Measurements from ENCODE around the gene MNX1. TPM values are rescaled to one million over a fixed set of nuclear protein-coding genes. Genes with fewer than 3 reads are reported as not detected.
A peak's percentile ranks its signal among the peaks of the same experiment; 100 is the strongest.

MNX1 gene
- total RNA-seq = not detected

DNA sequence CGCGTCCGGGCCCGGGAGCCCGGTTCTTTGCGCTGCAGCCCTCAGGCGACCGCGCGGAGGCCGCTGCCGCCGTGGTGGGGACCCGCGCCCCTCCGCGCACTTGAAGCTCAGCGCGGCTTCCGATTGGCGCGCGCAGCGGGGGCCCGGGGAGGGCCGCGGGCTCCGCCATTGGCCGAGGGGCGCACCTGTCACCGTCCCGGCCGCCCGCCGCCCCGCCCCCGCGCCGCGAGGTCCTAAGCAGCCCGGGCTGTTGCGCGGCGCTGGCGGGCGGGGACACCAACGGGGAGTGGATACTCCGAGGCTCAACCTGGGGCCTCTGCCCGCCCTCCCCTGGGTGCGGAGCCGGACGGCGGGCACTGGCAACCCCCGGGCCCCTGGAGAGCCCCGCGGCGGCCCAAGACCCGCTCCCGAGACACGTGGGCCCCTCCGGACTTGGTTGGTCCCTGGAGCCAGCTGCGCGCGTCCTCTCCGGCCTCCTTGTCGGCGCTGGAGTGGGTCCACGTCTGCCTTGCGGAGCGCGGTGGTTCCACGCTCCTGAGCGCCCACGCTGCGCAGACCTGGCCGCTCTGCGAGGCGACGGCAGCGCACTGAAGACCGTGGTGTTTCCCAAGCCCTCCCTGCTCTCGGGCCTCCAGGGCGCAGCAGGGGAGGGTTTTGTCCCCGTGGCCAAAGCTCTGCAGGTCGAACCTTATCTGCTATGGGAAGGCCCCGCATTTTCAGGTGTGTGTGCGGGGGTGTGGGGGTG lies at the start of gene MNX1:
MNX1 (minus strand) TSS at position 76 of the 745 bp plus-strand sequence. CDS start 313 bp downstream, outside the sequence.
- H3K4me3 ChIP-seq (ENCODE audit: low read length) = peak within 1 kb of the TSS; percentile 24
- H3K27me3 ChIP-seq (ENCODE audit: insufficient read depth, low read length) = peaks cover 88% of the 10 kb centered on the region
- H3K9me3 ChIP-seq (ENCODE audit: low read depth, low read length) = no peaks in the 10 kb centered on the region
- peaks cover 13% of the 10 kb centered on the region for H3K4me1 ChIP-seq (ENCODE audit: insufficient read depth, low read length)

DNA sequence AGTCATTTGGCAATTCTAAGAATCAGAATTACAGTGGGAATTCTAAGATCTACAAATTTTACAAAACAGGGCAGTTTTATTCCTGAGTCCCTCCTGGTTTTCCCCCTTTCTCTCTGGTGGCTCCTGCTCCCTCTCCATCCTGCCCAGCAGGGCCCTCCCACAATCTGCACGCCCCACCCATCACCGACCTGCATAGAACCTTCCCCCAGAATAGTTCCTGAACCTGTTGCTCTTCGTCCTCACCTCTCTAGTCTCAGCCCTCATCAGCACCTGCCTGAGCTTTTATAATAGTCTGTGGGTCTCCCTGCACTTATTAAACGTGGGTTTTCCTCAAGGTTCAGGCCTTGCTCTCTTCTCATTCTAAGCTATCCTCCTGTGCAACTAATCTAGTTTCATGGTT lies 49.1 kb upstream of the MNX1 start:
- Histone ChIP-seq H3K4me1 (ENCODE audit: insufficient read depth, low read length) (no peaks in the 10 kb centered on the region), H3K9me3 (ENCODE audit: low read depth, low read length) (no peaks in the 10 kb centered on the region), H3K27me3 (ENCODE audit: insufficient read depth, low read length) (no peaks in the 10 kb centered on the region), H3K4me3 (ENCODE audit: low read length) (no peak overlapping the region)

DNA sequence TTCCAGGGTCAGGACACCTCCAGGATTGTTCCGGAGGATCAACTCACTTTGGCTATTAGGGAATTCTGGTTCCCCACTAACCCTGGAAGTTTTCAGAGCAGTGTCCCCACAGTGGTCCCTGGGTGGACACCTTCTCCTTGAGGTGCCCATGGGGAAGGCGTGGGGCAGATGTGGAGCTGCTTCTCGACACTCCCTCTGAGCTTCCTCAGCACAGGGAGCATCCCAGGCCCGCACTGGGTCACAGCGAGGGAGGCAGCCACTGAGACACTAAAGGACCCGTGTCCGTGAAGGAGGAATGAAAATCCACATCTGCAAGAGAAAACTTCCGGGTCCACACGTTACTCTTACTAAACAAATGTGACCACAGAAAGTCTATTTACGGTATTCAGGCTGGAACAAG lies 48.2 kb upstream of the MNX1 start:
- no peaks in the 10 kb centered on the region for H3K9me3 ChIP-seq (ENCODE audit: low read depth, low read length)
- H3K27me3 ChIP-seq (ENCODE audit: insufficient read depth, low read length) = no peaks in the 10 kb centered on the region
- no peak overlapping the region for H3K4me3 ChIP-seq (ENCODE audit: low read length)
- no peaks in the 10 kb centered on the region for H3K4me1 ChIP-seq (ENCODE audit: insufficient read depth, low read length)

DNA sequence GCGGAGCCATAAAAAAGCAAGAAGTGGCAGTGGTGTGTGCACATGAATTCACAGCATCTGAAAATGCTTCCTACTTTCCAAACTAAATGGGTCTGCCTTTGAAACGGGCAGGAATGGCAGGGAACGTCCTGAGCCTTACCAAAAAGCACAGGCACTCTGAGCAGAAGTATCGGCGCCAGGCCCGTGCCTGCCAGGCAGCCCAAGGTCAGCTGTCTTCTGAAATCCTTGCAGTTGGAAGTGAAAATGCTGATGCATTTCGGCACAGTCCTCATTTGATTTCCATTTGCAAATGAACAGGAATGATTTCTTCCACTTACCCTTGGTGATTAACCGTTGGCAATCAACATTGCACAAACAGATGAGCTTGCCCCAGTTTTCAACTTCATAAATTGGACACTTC lies 47.6 kb upstream of the MNX1 start:
- Histone ChIP-seq H3K9me3 (ENCODE audit: low read depth, low read length) (no peaks in the 10 kb centered on the region), H3K4me3 (ENCODE audit: low read length) (no peak overlapping the region), H3K4me1 (ENCODE audit: insufficient read depth, low read length) (no peaks in the 10 kb centered on the region), H3K27me3 (ENCODE audit: insufficient read depth, low read length) (no peaks in the 10 kb centered on the region)

DNA sequence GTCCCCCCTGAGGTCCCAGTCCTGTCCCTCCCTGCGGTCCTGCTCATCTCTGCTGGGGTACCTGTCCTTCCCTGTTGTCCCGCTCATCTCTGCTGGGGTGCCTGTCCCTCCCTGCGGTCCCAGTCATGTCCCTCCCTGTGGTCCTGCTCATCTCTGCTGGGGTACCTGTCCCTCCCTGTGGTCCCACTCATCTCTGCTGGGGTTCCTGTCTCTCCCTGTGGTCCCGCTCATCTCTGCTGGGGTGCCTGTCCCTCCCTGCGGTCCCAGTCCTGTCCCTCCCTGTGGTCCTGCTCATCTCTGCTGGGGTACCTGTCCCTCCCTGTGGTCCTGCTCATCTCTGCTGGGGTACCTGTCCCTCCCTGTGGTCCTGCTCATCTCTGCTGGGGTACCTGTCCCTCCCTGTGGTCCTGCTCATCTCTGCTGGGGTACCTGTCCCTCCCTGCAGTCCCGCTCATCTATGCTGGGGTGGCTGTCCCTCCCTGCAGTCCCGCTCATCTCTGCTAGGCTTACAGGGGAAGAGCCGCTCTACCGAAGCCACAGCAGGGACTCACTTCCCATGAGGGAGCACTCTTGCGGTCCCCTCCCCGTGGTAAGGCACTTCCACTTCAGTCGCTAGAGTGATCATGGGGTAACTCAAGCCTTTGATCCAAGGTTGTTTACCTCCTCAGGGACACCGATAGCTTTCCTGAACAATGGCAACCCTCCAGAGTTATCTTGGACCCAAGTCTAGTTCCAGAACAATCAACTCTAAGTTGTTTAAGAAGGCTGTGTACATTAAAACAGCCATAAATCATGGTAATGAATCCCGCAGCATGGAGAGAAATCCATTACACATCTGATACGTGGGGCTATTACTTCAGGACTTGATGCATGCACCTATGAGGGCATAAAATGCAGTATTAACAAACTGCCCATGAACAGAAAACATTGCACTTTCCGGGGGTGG lies 46.8 kb upstream of the MNX1 start:
- H3K27me3 ChIP-seq (ENCODE audit: insufficient read depth, low read length) = no peaks in the 10 kb centered on the region
- no peak overlapping the region for H3K4me3 ChIP-seq (ENCODE audit: low read length)
- H3K4me1 ChIP-seq (ENCODE audit: insufficient read depth, low read length) = no peaks in the 10 kb centered on the region
- H3K9me3 ChIP-seq (ENCODE audit: low read depth, low read length) = no peaks in the 10 kb centered on the region

DNA sequence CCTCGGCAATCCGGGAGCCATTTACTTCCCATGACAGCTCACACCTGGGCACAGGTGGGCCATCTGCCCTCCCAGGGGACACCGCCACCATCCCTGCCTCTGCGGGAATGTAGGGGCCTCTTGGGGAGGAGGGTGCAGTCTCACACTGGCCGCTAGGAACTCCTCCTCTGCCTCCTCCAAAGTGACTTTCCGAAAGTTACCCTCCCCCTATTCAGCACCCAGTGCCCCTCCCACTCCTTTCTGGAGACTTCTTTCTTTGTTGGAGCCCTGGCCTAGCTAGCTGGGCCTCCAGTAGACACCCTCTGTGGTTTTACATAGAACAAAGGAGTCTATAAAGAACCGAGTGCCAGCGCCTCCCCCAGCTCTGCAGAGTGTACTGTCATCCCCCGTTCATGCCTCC lies 45.8 kb upstream of the MNX1 start:
- H3K27me3 ChIP-seq (ENCODE audit: insufficient read depth, low read length) = no peaks in the 10 kb centered on the region
- no peaks in the 10 kb centered on the region for H3K9me3 ChIP-seq (ENCODE audit: low read depth, low read length)
- H3K4me1 ChIP-seq (ENCODE audit: insufficient read depth, low read length) = no peaks in the 10 kb centered on the region
- H3K4me3 ChIP-seq (ENCODE audit: low read length) = no peak overlapping the region

DNA sequence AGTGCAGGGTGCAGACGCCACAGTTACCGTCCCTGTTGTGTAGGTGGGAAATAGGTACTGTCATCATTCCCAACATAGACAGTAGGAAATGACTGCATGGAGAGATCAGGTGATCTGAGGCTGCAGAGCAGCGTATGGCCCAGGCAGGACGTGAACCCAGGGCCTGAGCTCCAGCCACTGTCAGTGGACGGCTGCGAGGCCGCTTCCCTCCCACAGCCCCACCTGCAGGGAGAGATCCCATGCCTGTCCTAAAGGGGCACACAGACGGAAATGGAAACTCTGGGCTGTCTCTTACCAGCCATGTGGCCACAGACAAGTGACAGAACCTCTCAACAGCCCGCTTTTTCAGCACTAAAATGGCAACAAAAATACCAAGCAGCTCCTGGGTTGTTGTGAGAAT lies 44.5 kb upstream of the MNX1 start:
- Histone ChIP-seq H3K27me3 (ENCODE audit: insufficient read depth, low read length) (no peaks in the 10 kb centered on the region), H3K9me3 (ENCODE audit: low read depth, low read length) (no peaks in the 10 kb centered on the region), H3K4me3 (ENCODE audit: low read length) (no peak overlapping the region), H3K4me1 (ENCODE audit: insufficient read depth, low read length) (no peaks in the 10 kb centered on the region)

DNA sequence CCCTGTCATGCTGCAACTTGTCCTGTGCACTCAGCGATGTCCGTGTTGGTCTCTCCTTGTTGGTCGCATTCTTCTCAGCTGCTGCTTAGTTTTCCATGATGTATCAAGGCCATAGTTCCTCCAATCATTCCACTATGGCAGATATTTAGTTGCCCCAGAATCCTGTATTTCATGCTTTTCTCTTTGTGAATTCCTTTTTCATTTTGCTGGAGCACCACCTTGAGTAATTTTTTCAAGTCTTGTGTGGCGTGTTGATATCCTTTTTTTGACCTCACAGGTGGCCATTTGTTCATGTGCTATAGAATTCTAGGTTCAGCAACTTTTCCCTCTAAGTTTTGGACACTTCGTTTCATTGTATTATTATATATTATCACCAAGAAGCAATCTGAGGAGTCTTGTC lies 42.7 kb upstream of the MNX1 start:
- Histone ChIP-seq H3K4me1 (ENCODE audit: insufficient read depth, low read length) (no peaks in the 10 kb centered on the region), H3K4me3 (ENCODE audit: low read length) (no peak overlapping the region)

DNA sequence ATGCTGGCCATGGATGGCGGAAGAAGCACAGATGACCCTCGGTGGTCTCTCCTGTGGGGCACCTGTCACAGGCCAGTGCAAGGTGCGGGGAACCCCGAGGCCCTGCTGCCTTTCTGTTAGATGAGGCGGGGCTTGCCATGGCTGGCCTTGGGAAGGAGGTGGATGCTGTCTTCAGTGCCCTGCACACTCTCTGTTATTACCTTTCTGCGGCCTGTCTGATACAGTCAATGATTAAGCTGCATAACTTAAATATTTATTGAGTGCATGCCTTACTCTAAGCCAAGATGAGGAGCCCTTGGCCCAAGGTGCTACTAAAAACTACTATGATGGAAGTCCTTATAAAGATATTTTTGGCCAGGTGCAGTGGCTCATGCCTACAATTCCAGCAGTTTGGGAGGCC lies 36.7 kb upstream of the MNX1 start:
- H3K4me1 ChIP-seq (ENCODE audit: insufficient read depth, low read length) = no peaks in the 10 kb centered on the region
- H3K27me3 ChIP-seq (ENCODE audit: insufficient read depth, low read length) = no peaks in the 10 kb centered on the region
- H3K4me3 ChIP-seq (ENCODE audit: low read length) = no peak overlapping the region
- no peaks in the 10 kb centered on the region for H3K9me3 ChIP-seq (ENCODE audit: low read depth, low read length)

More for the DNA sequence above, 42.7 kb upstream of the MNX1 start:
- no peaks in the 10 kb centered on the region for H3K27me3 ChIP-seq (ENCODE audit: insufficient read depth, low read length)
- H3K9me3 ChIP-seq (ENCODE audit: low read depth, low read length) = no peaks in the 10 kb centered on the region

DNA sequence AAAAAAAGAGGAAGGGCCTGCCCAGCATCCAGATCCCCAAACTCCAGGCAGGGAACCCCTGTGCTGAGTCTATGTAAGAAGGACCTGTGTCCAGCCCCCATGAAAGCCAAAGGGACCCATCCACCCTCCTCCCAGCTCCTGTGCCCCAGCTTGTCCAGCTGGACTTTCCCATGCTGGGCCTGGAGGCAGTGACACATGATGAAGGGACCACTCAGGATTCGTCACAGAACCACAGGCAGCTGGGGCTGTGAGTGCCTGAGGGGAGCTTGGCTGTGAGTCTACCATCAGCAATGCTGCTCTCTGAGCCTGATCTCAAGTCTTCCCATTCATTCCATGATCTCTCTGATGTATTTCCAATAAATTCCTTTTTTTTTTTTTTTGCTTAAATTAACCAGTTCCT lies 36.2 kb upstream of the MNX1 start:
- H3K4me1 ChIP-seq (ENCODE audit: insufficient read depth, low read length) = no peaks in the 10 kb centered on the region
- H3K9me3 ChIP-seq (ENCODE audit: low read depth, low read length) = no peaks in the 10 kb centered on the region
- no peak overlapping the region for H3K4me3 ChIP-seq (ENCODE audit: low read length)
- H3K27me3 ChIP-seq (ENCODE audit: insufficient read depth, low read length) = no peaks in the 10 kb centered on the region

DNA sequence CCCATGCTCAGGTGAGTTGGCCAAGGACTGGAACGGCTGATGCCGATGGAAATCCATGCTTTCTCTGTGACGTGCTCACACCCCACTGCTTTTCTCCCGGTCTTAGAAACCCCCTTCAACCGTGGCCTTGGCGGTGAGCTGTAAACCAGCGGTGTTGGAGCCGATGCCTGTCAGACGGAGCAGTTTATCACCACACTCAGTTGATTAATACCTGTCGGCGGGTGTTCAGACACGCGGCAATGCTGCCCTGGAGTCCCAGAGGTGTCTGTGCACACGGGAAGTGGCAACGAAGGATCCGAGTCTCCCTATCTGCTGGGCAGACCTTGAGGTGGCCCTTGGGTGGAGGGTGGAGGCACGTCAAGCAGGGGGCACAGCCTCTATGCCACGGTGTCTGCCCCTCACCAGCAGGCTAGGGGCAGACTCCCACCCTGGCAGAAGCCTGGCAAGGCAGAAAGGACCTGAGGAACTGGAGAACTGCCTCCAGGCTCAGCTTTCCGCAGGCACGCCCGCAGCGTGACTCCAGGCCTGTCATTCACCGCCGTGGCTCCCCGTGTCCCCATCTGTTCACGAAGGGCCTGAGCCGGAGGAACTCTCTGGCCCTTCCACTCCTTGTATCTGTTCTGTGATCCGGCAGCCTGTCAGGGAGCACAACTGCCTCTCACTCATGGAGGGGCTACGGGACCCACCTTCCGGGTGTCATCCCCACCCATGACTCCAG lies 34.6 kb upstream of the MNX1 start:
- Histone ChIP-seq H3K4me1 (ENCODE audit: insufficient read depth, low read length) (no peaks in the 10 kb centered on the region), H3K4me3 (ENCODE audit: low read length) (no peak overlapping the region), H3K27me3 (ENCODE audit: insufficient read depth, low read length) (no peaks in the 10 kb centered on the region)

DNA sequence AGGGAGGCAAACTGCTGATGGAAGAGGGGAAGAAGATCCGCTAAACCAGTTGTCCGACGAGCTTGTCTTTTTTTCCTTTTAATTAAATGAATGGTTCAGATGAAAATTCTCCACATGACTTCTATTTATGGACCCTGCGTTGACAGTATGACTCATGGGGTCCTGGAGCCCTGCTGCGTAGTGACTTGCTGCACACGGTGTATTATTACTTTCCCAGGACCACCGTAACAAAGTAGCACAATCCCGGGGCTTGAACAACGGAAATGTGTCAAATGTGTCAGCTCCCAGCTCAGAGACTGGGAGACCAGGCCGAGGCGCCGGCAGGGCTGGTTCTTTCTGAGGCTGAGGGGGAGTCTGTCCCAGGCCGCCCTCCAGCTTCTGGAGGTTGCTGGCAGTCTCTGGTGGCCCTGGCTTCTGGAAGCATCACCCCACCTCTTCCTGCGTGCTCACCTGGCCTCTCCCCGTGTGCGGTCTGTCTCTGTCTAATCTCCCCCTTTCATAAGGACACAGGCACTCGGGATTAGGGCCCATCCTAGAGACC lies 33.8 kb upstream of the MNX1 start:
- Histone ChIP-seq H3K9me3 (ENCODE audit: low read depth, low read length) (no peaks in the 10 kb centered on the region), H3K27me3 (ENCODE audit: insufficient read depth, low read length) (no peaks in the 10 kb centered on the region), H3K4me3 (ENCODE audit: low read length) (no peak overlapping the region), H3K4me1 (ENCODE audit: insufficient read depth, low read length) (no peaks in the 10 kb centered on the region)

More for the DNA sequence above, 34.6 kb upstream of the MNX1 start:
- no peaks in the 10 kb centered on the region for H3K9me3 ChIP-seq (ENCODE audit: low read depth, low read length)

DNA sequence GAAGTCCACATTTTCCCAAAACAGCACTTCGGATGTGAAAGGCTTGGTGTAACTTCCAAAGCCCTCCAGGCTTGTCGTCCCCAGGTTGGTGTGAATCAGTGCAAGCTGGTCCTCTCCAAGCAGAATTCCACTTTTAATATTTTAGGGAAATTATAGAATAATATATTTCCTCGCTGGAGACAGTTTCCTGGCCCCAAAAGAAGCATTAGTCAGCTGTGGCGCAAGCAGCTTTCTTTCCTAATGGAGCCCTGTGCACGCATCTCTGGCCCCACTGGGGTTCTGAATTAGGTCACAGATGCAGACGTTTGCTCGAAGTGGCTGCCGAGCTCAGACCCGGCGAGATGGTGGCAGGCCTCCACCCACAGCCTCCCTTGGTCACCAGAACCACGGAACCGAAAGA lies 33.3 kb upstream of the MNX1 start:
- Histone ChIP-seq H3K27me3 (ENCODE audit: insufficient read depth, low read length) (no peaks in the 10 kb centered on the region), H3K4me1 (ENCODE audit: insufficient read depth, low read length) (no peaks in the 10 kb centered on the region), H3K4me3 (ENCODE audit: low read length) (no peak overlapping the region), H3K9me3 (ENCODE audit: low read depth, low read length) (no peaks in the 10 kb centered on the region)

DNA sequence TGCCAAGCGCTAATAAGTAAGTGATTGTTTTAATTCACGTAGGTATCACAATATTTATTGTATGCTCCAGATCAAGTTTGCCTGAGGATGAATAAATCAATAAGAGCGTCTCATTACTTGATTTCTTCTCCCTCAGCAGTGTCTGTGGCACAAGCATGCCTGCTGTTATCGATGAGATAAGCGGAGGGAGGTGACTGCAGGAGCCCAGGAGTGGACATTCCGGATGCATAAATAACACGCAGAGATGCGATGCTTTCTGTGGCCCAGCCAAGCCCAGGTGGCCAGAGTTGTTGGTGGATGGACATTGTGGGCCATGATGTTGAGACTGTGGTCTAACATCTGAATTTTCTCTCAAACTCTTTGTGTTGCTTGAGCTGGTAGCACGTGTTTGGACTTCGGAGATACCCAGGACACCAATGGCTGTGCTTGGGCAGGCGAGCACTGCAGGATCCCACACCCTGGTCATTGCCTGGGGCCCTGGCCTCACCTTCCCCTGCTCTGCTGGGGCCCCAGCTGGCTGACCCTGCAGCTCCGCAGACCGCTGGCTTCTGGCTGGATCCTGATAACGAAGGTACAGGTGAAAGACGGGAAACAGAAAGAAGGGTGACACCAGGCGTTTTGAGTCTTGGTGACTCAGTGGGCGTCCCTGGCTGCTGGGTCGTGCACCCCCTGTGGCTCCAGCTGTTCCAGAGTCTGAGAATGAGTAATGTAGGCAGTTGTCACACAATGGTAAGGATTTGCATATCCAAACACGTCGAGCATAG lies 31.2 kb upstream of the MNX1 start:
- no peaks in the 10 kb centered on the region for H3K9me3 ChIP-seq (ENCODE audit: low read depth, low read length)

More for the DNA sequence above, 31.2 kb upstream of the MNX1 start:
- peaks cover 3% of the 10 kb centered on the region for H3K27me3 ChIP-seq (ENCODE audit: insufficient read depth, low read length)
- no peaks in the 10 kb centered on the region for H3K4me1 ChIP-seq (ENCODE audit: insufficient read depth, low read length)
- H3K4me3 ChIP-seq (ENCODE audit: low read length) = no peak overlapping the region
